GM12891 (cell line): ENCODE measurements around the gene IGF1R. TPM values are rescaled to one million over a fixed set of nuclear protein-coding genes. Genes with fewer than 3 reads are reported as not detected.

Experiments
- DNase-seq: peaks from one replicate; pipeline ENCODE4 v3.0.0; 2011; ENCODE audit warnings: low spot score; ENCODE audit not compliant: insufficient read length
- FAIRE-seq: peaks from 2 replicates; lab custom pipeline; 2011; peaks lifted over from hg19 to GRCh38; lab: Jason Lieb, UNC
- PAX5 ChIP-seq: IDR thresholded peaks from 2 replicates; pipeline ENCODE4 v1.6.1; 2011; ENCODE audit warnings: low read length, moderate library complexity, mild to moderate bottlenecking; ENCODE audit not compliant: insufficient read depth, severe bottlenecking
- POLR2A ChIP-seq: IDR thresholded peaks from 2 replicates; pipeline ENCODE4 v1.6.1; 2011; ENCODE audit warnings: low read depth, low read length, control low read depth
- POLR2AphosphoS5 ChIP-seq: IDR thresholded peaks from 2 replicates; pipeline ENCODE4 v1.6.1; 2011; ENCODE audit warnings: low read depth, low read length, control low read depth
- POU2F2 ChIP-seq: IDR thresholded peaks from 2 replicates; pipeline ENCODE4 v1.6.1; 2011; ENCODE audit warnings: low read depth, mild to moderate bottlenecking, control low read depth, low read length, moderate library complexity
- SPI1 ChIP-seq: IDR thresholded peaks from 2 replicates; pipeline ENCODE4 v1.6.1; 2011; ENCODE audit warnings: low read depth, low read length, control low read depth
- TAF1 ChIP-seq: IDR thresholded peaks from 2 replicates; pipeline ENCODE4 v1.6.1; 2011; ENCODE audit warnings: low read depth, low read length, control low read depth
- polyA plus RNA-seq: library from polyadenylated mRNA; unstranded; fragments of >200 nt; gene quantifications from one replicate; pipeline ENCODE4 v1.2.1, GENCODE V29; 2012; ENCODE audit warnings: low read depth, missing spikeins, inconsistent platforms; ENCODE audit not compliant: missing spikeins

The IGF1R gene
- polyA plus RNA-seq: 0.89 TPM

DNA sequence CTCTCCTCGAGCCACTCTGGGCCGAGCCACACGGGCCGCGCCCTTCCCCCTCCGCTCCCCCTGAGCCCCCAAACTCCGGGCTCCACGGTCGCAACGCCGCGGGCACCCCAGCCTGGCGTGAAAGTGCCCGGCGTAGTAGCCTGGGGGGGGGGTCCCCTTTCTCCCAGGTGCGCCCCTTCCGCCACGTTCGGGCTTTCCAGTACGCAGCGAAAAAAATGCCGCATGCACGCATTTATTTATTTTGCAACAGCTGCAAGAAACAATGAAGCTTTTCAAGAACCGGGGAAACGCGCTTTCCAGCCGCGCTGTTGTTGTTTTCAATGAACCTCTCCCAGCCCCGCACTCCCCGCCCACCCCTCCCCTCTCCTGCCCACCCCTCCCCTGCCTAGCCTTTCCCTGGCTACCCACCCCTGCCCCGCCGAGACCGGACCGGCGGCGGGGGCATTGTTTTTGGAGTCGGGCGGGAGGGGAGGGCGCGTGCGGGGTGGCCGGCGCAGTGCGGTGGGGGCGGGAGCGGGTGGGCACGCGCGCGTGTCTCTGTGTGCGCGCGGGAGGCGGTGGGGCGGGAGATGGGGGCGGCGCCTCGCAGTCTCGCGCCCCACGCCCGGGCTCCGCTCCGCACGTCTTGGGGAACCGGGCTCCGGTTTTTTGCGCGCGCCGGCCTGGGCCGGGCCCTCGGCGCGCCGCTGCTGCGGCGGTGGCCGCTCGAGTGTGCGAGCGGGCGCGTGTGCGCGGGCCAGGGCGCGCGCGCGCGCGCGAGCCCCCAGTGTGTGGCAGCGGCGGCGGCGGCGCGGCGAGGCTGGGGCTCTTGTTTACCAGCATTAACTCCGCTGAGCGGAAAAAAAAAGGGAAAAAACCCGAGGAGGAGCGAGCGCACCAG, at the start of gene IGF1R:
TSS of gene IGF1R (plus strand) at position 766 of the 880 bp plus-strand sequence. CDS start 1,043 bp downstream, outside the sequence.
- peak; percentile 75 for DNase-seq
- no peak for TF ChIP-seq POU2F2
- TF ChIP-seq POLR2A: no peak
- no peak for TF ChIP-seq SPI1
- TF ChIP-seq PAX5: peak; percentile 37
- TF ChIP-seq TAF1: no peak
- FAIRE-seq: peak; percentile 89

DNA sequence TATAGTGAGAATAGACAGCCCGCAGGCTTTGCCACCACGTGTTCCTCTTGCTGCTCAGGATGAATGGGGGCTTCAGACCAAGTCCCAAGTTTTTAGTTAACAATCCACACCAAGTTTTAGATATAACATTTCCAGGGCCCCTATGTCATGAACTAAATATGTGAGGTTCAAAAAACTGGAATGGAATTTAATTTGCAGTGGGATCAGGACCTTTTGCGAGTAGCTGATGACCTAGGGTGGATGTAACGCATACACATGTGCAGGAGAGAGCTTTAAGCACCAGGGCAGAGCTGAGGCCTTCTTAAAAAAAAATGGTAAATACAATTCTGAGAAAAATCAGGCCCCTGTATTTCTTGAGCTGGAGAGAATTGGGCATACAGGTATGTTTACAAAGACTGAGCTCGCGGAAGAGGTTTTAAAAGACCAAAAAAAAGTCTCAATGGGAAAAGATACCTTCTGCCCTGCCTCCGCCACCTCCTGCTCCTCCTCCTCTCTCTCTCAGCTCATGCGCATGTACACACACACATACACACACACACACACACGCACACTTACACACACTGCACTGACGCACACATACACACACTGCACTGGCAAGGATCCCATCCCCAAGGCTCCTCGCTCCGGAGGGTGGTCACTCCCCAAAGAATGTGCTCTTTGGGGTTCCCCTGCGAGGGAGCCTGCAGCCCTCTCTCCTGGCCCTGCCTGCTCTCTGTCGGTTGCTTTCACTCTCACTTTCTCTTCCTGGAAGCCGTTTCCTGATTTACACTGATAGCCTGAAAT, 48.2 kb upstream of the IGF1R start:
- DNase-seq (peak; percentile 35), FAIRE-seq (peak; percentile 86)
- TF ChIP-seq POU2F2 (no peak), POLR2A (0 out of 2 replicates have a peak, but pooled peaks have one; percentile 28), SPI1 (no peak)

DNA sequence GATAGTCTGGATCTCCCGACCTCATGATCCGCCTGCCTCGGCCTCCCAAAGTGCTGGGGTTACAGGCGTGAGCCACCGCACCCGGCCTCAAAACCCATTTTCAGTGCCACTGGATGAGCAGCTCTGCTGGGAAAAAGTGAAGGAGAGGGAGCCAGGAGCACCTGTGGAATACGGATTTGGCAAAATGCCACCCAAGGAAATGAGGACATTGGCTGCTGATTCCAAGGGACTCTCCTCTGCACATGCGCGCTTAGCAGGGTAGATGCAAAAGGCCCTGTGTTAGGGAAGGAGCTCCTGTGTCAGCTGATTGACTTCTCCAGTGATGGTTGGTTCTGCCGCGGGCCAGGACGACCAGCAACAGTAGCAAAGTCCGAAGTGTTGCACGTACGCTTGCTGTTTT, 43.4 kb upstream of the IGF1R start:
- TF ChIP-seq SPI1 (no peak), POLR2AphosphoS5 (no peak), POLR2A (no peak), TAF1 (no peak), PAX5 (no peak)
- no peak for DNase-seq
- no peak for FAIRE-seq

DNA sequence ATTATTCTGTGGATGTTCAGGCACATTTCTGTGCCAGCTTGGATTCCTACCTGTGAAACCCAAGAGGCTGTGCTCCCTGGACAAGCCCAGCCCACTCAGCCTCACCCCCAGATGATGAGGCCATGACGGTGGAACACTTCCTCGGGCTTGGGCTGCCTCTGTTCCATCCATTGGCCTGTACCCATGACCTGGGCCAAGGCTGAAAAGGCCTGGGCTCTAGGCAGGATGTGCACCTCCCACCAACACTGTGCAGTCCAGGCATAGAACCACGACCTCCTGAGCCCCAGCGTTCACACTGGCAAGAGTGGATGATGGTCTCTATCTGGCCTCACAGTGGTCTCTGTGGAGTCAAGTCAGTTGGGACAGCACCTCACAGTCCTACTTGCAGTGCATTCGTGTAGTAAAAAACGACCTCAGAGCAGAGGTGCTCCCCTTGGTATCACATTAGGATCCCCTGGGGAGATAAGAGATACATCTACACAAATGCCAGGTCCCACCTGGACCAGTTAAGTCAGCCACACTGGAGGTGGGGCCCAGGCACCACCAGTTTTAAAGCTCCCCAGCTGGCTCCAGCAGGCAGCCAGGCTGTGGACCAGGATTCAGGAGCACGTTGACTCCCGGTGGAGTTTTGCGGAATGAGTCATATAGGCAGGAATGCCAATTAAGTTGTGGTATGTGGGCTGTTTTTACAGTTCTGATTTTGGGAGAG, 39.0 kb upstream of the IGF1R start:
- FAIRE-seq: no peak
- DNase-seq: no peak
- TF ChIP-seq POLR2AphosphoS5 (no peak), TAF1 (no peak), POU2F2 (no peak), SPI1 (no peak), POLR2A (no peak), PAX5 (no peak)

DNA sequence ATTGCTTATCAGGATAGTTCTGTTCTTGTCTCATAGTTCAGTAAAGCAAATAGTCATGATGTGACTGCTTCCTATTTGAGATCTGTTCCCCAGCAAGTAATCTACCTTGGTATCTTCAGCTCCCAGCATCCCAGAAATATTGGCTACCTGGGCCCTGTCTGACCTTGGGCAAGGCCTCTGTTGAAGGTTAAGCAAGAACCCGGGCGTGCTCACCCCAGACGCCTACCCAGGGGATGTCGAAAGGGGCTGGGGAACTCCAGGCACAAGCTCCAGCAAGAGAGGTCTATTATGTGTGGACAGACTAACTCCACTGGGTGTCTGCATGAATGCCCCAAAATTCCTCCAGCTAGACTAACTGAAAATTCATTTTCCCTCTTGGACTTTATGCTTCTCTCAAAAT, 37.3 kb upstream of the IGF1R start:
- TF ChIP-seq PAX5 (no peak), POLR2A (no peak), POU2F2 (no peak), SPI1 (no peak), TAF1 (no peak), POLR2AphosphoS5 (no peak)
- FAIRE-seq (no peak), DNase-seq (no peak)

DNA sequence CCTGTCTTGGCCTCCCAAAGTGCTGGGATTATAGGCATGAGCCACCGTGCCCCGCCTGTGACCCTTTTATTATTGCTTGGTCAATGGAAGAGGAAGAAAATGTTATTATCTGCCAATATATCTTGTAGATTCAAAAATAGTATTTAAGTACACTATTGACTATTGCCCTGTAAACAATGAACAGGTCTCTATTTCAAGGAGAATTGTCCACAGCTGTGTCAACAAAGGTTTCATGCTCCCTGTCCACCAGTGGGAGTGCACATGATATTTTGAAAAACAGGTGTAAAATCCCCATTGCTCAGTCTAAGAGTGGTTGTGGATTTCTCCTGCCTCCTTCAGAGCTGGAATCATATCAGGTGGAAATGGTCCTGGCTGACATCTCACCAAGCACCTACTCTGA, 36.5 kb upstream of the IGF1R start:
- no peak for FAIRE-seq
- TF ChIP-seq SPI1: no peak
- no peak for TF ChIP-seq PAX5
- TF ChIP-seq POLR2A: no peak
- TF ChIP-seq TAF1: no peak
- TF ChIP-seq POLR2AphosphoS5: no peak
- TF ChIP-seq POU2F2: no peak
- no peak for DNase-seq

DNA sequence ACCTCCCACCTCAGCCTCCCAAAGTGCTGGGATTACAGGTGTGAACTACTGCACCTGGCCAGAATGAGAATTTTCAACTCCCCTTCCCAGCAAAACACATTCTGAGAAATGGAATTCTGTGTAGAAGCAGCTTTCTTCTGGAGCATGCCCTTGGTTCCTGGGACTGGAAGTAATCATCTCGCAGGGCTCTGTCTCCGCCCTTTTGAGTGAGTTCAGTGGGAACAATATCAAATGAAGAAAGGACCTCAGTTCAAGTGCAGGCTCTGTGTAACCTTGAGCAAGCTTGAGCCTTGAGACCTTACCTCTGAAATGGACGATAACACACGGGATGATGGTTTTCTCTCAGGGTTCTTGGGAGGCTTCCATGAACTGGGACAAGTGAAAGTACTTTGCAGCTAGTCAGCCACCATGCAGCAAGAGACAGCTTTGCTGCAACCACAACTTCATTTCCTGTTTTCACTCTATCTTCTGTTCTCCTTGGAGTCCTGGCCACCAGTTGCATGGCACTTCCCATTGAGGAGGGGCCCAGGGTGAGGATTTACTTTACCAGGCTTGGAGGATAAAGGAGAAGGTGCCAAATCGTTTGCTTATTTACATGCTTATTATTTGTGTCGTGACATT, 35.7 kb upstream of the IGF1R start:
- FAIRE-seq (no peak), DNase-seq (no peak)
- no peak for TF ChIP-seq TAF1
- no peak for TF ChIP-seq PAX5
- no peak for TF ChIP-seq POLR2AphosphoS5
- no peak for TF ChIP-seq POU2F2
- no peak for TF ChIP-seq SPI1
- no peak for TF ChIP-seq POLR2A

DNA sequence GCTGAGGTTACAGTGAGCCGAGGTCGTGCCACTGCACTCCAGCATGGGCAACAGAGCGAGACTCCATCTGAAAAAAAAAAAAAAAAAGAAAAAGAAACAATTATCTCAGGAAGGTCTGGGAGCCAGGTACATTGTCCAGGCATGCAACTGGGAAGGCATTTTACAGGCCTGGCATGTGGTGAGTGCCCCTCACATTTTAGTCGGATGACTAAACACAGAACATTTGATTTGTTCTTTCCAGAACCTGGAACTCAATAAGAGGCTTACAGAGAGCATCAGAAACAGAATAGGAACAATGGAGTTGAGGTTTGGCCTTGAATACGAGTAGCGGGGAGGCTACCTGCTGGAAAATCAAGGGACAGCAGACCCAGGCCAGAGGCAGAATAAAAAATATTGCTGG, 33.7 kb upstream of the IGF1R start:
- DNase-seq: no peak
- TF ChIP-seq POLR2A (no peak), TAF1 (no peak), POLR2AphosphoS5 (no peak), PAX5 (no peak), POU2F2 (no peak), SPI1 (no peak)
- FAIRE-seq: no peak

DNA sequence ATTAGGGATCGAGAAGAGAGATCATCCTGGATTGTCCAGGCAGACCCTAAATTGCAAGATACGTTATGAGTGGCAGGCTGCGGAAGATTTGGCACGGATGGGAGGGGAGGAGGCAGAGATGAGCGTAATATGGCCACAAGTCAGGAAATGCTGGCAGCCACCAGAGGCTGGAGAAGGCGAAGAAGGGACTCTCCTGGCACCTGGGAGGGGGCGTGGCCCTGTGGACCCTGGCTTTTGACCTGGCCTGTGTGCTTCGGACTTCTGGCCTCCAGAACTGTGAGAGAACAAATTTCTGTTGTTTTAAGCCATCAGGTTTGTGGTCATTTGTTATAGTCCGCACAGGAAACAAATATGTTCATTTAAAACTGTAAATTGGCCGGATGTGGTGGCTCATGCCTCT, 31.9 kb upstream of the IGF1R start:
- FAIRE-seq (no peak), DNase-seq (no peak)
- TF ChIP-seq POLR2A: no peak
- no peak for TF ChIP-seq POU2F2
- no peak for TF ChIP-seq SPI1
- no peak for TF ChIP-seq TAF1
- no peak for TF ChIP-seq PAX5
- no peak for TF ChIP-seq POLR2AphosphoS5
